ENCODE data around the gene LY6G5B.

DNA sequence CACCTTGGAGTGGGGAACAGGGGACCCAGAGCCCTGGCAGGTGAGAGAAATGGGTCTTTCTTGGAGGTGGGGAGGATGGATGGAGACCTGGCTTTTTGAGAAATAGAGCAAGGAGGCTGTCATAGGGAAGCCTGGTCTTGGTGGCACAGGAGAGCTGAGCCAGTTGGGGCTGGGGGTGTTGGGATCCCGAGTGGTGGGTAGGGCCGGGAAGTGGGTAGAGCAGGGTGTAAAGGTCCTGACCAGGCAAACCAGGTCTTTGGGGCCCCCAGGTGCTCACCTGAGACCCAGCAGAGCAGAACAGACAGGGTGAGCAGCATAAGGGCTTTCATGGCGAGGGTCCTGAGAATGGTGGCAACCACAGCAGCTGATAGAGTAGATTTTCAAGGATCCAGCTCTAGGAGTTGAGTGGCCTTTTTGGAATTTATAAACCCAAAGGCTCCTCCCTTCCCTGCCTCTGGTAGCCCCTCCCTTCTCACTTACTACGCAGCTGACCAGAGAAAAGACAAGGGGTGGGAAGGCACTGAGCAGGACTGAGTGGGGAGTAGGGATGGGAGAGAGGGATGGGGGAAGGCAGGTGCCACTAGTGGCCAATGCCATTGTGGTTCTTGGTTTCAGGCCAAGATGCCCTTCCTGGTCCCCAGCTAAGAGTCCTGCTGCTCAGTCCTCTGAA lies 51.7 kb downstream of the LY6G5B start, which contains the start of gene LY6G6C:
- TF ChIP-seq, protein P1, sequence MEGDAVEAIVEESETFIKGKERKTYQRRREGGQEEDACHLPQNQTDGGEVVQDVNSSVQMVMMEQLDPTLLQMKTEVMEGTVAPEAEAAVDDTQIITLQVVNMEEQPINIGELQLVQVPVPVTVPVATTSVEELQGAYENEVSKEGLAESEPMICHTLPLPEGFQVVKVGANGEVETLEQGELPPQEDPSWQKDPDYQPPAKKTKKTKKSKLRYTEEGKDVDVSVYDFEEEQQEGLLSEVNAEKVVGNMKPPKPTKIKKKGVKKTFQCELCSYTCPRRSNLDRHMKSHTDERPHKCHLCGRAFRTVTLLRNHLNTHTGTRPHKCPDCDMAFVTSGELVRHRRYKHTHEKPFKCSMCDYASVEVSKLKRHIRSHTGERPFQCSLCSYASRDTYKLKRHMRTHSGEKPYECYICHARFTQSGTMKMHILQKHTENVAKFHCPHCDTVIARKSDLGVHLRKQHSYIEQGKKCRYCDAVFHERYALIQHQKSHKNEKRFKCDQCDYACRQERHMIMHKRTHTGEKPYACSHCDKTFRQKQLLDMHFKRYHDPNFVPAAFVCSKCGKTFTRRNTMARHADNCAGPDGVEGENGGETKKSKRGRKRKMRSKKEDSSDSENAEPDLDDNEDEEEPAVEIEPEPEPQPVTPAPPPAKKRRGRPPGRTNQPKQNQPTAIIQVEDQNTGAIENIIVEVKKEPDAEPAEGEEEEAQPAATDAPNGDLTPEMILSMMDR (IDR thresholded peaks at IDR 0.05): no peak
- no peak for TF ChIP-seq POLR2A (IDR thresholded peaks at IDR 0.05)

All from adrenal gland (tissue), 5 donors.